Measurements from ENCODE around the gene REX1BD.

REX1BD gene

DNA sequence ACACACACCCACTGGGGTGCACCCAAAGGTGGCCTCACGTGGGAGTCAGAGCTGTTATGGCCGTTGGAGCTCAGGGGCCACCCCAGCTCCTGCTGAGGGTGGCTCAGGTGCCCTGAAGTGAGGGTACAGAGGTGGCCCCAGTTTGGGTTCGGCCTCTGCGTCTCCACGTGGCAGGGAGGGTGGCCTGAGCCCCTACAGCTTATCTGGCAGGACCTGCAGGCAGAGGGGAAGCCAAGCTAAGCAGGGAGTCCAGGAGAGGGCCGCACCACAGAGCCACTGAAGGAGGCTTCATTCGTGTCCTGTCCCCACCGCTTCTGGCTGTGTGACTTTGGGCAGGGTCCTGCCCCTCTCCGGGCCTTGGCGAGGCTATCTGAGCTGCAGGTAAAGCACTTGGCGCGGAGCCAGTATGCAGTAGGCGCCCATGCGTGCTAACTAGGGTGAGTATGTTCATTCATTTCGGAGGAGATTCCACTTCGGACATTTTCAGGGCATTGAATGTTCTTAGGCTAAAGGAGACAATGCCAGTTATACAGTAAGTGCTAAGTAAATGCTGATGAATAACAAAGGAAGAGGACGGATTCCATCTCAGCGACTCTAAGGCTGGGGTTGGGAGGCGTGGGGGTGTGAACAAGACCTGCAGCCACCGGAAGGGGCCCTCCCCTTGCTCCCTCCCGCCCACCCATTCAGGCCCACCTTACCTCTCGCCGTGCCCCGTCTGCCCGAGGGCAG, 4.9 kb downstream of the REX1BD start:
- Histone ChIP-seq H3K4me1 (peaks cover 22% of the 10 kb centered on the region), H3K36me3 (no peaks in the 10 kb centered on the region), H3K9me3 (no peaks in the 10 kb centered on the region), H3K4me3 (ENCODE audit: low read depth, low read length) (0 out of 2 replicates have a peak overlapping the region, but pooled peaks have one; percentile 34), H3K27me3 (no peaks in the 10 kb centered on the region)
- TF ChIP-seq, protein P1, sequence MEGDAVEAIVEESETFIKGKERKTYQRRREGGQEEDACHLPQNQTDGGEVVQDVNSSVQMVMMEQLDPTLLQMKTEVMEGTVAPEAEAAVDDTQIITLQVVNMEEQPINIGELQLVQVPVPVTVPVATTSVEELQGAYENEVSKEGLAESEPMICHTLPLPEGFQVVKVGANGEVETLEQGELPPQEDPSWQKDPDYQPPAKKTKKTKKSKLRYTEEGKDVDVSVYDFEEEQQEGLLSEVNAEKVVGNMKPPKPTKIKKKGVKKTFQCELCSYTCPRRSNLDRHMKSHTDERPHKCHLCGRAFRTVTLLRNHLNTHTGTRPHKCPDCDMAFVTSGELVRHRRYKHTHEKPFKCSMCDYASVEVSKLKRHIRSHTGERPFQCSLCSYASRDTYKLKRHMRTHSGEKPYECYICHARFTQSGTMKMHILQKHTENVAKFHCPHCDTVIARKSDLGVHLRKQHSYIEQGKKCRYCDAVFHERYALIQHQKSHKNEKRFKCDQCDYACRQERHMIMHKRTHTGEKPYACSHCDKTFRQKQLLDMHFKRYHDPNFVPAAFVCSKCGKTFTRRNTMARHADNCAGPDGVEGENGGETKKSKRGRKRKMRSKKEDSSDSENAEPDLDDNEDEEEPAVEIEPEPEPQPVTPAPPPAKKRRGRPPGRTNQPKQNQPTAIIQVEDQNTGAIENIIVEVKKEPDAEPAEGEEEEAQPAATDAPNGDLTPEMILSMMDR (IDR thresholded peaks at IDR 0.05; ENCODE audit: low read depth, low read length), result no peak
- DNase-seq, result no peak

DNA sequence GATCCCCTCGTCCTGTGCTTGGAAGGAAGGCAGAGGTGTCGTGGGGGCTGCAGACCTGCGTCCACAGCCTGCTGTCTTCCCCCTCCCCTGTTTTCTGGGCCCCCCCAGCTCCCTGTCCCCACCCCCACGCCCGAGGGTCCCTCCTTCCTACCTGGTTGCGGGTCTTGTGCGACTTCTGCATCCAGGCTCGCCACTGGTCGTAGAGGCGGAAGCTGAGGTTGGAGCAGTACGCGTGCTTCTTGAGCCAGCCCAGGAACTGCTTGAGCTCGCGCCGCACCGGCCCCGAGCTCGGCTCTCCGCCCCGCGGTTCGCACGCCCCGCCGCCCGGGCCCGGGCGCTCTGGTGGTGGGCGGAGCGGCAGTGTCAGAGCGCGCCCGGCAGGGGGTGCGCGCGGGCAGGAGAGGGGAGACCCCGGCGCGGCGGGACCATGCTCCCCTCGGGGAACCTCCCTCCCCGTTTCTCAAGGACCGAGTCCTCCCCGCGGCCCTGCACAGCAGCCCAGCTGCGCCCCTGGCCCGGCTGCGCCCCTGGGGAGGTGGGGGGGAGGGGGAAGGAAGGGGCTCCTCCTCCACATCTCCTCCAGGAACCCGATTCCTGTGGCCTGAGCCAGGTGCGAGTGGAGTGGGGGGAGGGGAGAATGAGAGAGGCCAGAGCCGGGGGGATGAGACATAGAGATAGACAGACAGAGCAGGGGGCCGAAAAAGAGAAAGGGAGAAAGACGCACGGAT, 5.7 kb downstream of the REX1BD start:
- TF ChIP-seq, protein P1 (IDR thresholded peaks at IDR 0.05; ENCODE audit: low read depth, low read length), result peak; percentile 53
- H3K4me3 ChIP-seq (ENCODE audit: low read depth, low read length), result peak overlapping the region; percentile 55

DNA sequence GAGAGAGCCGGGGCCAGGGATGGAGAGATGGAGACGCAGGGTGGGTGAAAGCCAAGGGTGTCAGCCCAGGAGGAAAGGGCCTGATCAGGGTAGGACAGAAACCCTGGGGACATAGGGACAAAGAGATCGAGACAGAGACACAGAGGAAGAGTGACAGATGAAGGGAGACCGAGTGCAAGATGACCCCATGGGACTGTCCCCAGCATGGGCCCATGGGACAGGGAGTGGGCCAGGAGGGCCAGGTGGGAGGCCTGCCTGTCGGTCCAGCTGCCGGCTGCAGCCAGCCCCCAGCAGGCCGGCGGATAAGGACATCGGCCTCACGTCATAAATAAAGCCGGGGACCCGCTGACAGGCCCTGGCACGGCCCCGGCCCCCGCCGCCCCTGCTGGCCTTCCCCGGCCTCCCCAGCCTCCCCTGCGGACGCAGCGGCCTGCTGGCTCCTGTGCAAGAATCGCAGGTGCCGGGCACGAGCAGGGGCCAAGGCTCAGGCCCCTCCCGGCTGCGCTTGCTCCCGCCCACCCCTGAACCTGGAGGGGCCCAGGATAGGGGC, 6.3 kb downstream of the REX1BD start:
- Histone ChIP-seq H3K9me3 (no peaks in the 10 kb centered on the region), H3K4me3 (ENCODE audit: low read depth, low read length) (peak overlapping the region; percentile 55), H3K4me1 (peaks cover 22% of the 10 kb centered on the region), H3K27me3 (no peaks in the 10 kb centered on the region), H3K36me3 (no peaks in the 10 kb centered on the region)
- peak; percentile 42 for DNase-seq
- TF ChIP-seq, protein P1 (IDR thresholded peaks at IDR 0.05; ENCODE audit: low read depth, low read length), result no peak

More for the DNA sequence above, 5.7 kb downstream of the REX1BD start:
- DNase-seq, result peak; percentile 86
- Histone ChIP-seq H3K4me1 (peaks cover 22% of the 10 kb centered on the region), H3K27me3 (no peaks in the 10 kb centered on the region), H3K36me3 (no peaks in the 10 kb centered on the region), H3K9me3 (no peaks in the 10 kb centered on the region)

DNA sequence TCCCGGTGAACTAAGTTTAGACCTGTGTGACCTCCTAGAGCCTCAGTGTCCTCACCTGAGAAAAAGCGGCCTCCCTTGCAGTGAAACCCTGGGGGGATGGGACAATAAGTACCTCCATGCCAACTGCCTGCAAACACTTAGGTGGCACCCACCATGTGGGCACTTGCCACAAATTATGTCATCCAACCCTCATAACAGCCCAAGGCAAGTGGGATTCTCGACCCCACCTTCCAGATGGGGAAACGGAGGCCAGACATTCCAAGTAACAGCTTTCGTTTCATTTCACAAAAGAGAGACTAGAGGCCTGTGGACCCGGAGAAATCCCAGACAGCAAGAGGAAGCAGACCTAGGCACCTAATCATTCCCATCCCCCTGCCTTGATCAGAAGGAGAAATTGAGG, 6.9 kb downstream of the REX1BD start:
- no peak for DNase-seq
- Histone ChIP-seq H3K4me1 (peaks cover 22% of the 10 kb centered on the region), H3K36me3 (no peaks in the 10 kb centered on the region), H3K27me3 (no peaks in the 10 kb centered on the region), H3K9me3 (no peaks in the 10 kb centered on the region), H3K4me3 (ENCODE audit: low read depth, low read length) (no peak overlapping the region)
- TF ChIP-seq, protein P1 (IDR thresholded peaks at IDR 0.05; ENCODE audit: low read depth, low read length), result no peak

DNA sequence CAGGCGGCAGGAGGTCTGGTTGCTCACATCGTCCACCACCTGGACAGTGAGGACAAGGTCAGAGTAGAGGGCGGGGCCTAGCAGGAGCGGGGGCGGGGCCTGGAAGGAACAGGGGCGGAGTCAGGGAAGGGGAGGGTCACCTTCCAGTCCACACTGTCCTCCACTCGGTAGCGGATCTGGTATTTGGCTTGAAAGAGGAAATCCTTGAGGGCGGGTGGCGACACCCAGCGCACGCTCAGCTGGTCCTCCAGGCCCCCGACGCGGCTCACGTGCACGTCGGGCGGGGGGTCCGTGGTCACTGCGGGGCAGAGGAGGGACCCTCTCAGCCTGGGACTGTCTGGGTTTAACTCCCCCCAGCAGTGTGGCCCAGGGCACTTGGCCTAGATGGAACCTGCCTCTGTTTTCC, 8.2 kb downstream of the REX1BD start:
- DNase-seq, result peak; percentile 74
- H3K9me3 ChIP-seq, result no peaks in the 10 kb centered on the region
- H3K4me3 ChIP-seq (ENCODE audit: low read depth, low read length), result peak overlapping the region; percentile 28
- no peaks in the 10 kb centered on the region for H3K36me3 ChIP-seq
- TF ChIP-seq, protein P1 (IDR thresholded peaks at IDR 0.05; ENCODE audit: low read depth, low read length), result no peak
- no peaks in the 10 kb centered on the region for H3K27me3 ChIP-seq
- H3K4me1 ChIP-seq, result peaks cover 22% of the 10 kb centered on the region

Measured in BE2C (cell line).